Esophagus squamous epithelium (tissue), 4 donors: ENCODE results near the gene KEL.

Experiments used
- CTCF ChIP-seq, 6 experiments: fragments of 450-650 bp in 4 of 6; fragments of 200-600 bp in 2 of 6; sonication (generic) in 2 of 6; IDR thresholded peaks; one replicate each; pipeline ENCODE4 v1.5.1; 2016 to 2019; ENCODE audit warnings: antibody characterized with exemption in 6 of 6, mild to moderate bottlenecking in 4 of 6, moderate library complexity in 4 of 6
- POLR2A ChIP-seq, 4 donors: fragments of 450-650 bp; IDR thresholded peaks; one replicate each; pipeline ENCODE4 v1.6.1; 2017; ENCODE audit warnings: antibody characterized with exemption in 4 of 4, mild to moderate bottlenecking in 4 of 4, moderate library complexity in 3 of 4

- TF ChIP-seq CTCF (IDR thresholded peaks at IDR 0.05), result no peak
- TF ChIP-seq POLR2A (IDR thresholded peaks at IDR 0.05), result no peak
Observed at GRCh38 chr7:142933624-142934023, 28.5 kb downstream of the KEL start, which contains the start of gene TRPV5.
